K562 (cell line): ENCODE measurements around the gene PSAP. TPM values are rescaled to one million over a fixed set of nuclear protein-coding genes. Genes with fewer than 3 reads are reported as not detected.

Experiments used
- ARID1B ChIP-seq: fragments of 450-650 bp; IDR thresholded peaks from 2 replicates; pipeline ENCODE4 v1.6.1; 2016; ENCODE audit warnings: antibody characterized with exemption, mild to moderate bottlenecking, inconsistent platforms
- ETV1 ChIP-seq: fragments of 450-650 bp; conservative IDR thresholded peaks from 2 replicates; pipeline ENCODE4 v1.6.1; 2016; ENCODE audit warnings: missing genetic modification characterization, control low read depth, low read depth, missing compliant biosample characterization
- KLF1 ChIP-seq: fragments of 450-650 bp; IDR thresholded peaks from 2 replicates; pipeline ENCODE4 v1.6.1; 2016; ENCODE audit warnings: missing genetic modification characterization, missing compliant biosample characterization
- KLF6 ChIP-seq: fragments of 250-450 bp; sonication (Bioruptor Pico); IDR thresholded peaks from 2 replicates; pipeline ENCODE4 v1.4.0; 2020; ENCODE audit warnings: mild to moderate bottlenecking, moderate library complexity, borderline replicate concordance
- NFIC ChIP-seq: fragments of 450-650 bp; IDR thresholded peaks from 2 replicates; pipeline ENCODE4 v1.6.1; 2017; ENCODE audit warnings: mild to moderate bottlenecking, inconsistent platforms
- POLR2B ChIP-seq: fragments of 450-650 bp; IDR thresholded peaks from 2 replicates; pipeline ENCODE4 v1.6.1; 2018; ENCODE audit warnings: low read depth; ENCODE audit not compliant: partially characterized antibody
- PYGO2 ChIP-seq: fragments of 450-650 bp; IDR thresholded peaks from 2 replicates; pipeline ENCODE4 v1.6.1; 2016; ENCODE audit warnings: mild to moderate bottlenecking, missing genetic modification characterization, moderate library complexity, missing compliant biosample characterization
- U2AF1 ChIP-seq: fragments of 200-400 bp; formaldehyde crosslinking; optimal IDR thresholded peaks from 2 replicates; pipeline ENCODE3; 2017; ENCODE audit warnings: mild to moderate bottlenecking, low read depth, low read length, moderate library complexity
- YY1 ChIP-seq, 3 experiments: IDR thresholded peaks; 2 replicates each; pipeline ENCODE4 v1.6.1; 2011; ENCODE audit warnings: low read length in 2 of 3, mild to moderate bottlenecking in 2 of 3, moderate library complexity in 2 of 3, borderline replicate concordance in 1 of 3, control low read depth in 1 of 3, low read depth in 1 of 3; ENCODE audit not compliant: insufficient read depth in 3 of 3, insufficient replicate concordance in 2 of 3, control insufficient read depth in 1 of 3, insufficient read length in 1 of 3; ENCODE audit errors: extremely low read depth in 1 of 3
- polyA plus RNA-seq, 8 experiments: library from polyadenylated mRNA; depleted of rRNA in 4 of 8; stranded (reverse) in 5 of 8; unstranded in 3 of 8; fragments of >200 nt; fragmentation: Nextera tagmentation in 2 of 8; fragmentation: Illumina TruSeq in 1 of 8; extraction: Ambion mirVana in 2 of 8; extraction: Trizol in 1 of 8; gene quantifications; 2 replicates each; pipeline versions ENCODE4 v1.2.1 to v1.2.3, GENCODE V29; 2011 to 2014; ENCODE audit warnings: inconsistent platforms in 1 of 8, missing spikeins in 1 of 8
- total RNA-seq, 7 experiments: library from RNA; depleted of rRNA in 6 of 7; stranded (reverse); fragments of >200 nt in 6 of 7; fragmentation: Illumina TruSeq in 2 of 7; extraction: Trizol in 2 of 7; gene quantifications; 2 replicates each; pipeline versions ENCODE4 v1.2.1 to v1.2.3, GENCODE V29; 2011 to 2021; ENCODE audit warnings: low replicate concordance in 1 of 7
- TF ChIP-seq, protein P1 (sequence below): fragments of 450-650 bp; IDR thresholded peaks from 2 replicates; pipeline ENCODE4 v1.6.1; 2018; ENCODE audit warnings: mild to moderate bottlenecking, low read depth; ENCODE audit not compliant: partially characterized antibody
- TF ChIP-seq, protein P2 (sequence below): IDR thresholded peaks from 2 replicates; pipeline ENCODE4 v1.6.1; 2014; ENCODE audit warnings: antibody characterized with exemption
- TF ChIP-seq, protein P3 (sequence below): fragments of 200-600 bp; sonication (generic); IDR thresholded peaks from one replicate; pipeline ENCODE4 v1.6.1; 2012; ENCODE audit warnings: mild to moderate bottlenecking, low read depth, low read length, inconsistent platforms

Gene PSAP
- total and polyA plus RNA-seq, 9 of the 15 experiments (the other 6 are each of a cell fraction or from before 2014, with no cell fraction given): 245 to 700 (median 429) TPM

DNA sequence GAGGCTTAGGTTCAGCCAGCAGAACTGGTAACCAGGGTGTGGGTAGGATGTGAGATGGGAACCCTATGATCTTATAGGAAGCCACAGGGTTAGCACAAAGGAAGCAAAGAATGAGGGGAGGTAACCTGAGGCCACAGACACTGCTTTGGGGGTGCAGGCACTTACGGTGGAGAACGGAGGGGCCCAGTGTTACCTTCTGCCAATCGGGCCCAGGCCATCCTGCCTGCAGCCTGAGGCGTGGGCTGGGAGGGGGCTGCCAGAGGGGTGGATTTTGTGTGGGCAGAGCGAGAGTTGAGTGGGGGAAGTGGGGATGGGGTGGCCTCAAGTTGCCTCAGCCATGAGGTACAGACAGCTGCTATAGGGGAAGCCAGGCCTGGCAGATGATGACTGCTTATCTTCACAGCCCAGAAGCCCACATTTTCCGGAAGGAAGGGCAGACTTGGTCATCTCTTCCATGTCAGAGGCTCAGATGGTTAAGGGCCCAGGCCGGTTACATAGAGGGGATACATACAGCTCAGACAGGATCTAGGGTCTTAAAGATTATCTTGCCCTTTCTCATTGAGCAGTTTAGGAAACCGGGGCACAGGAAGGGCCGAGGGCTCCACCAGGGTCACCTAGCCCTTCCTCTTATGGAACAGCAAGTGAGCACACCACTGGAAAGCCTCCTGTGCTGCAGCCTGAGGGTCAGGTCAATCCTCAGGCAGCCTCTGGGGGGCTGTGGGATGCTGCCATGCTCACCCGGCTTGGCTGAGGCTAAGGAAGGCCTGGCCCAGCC is 53.3 kb downstream of the PSAP start (continued):
- TF ChIP-seq, protein P1, sequence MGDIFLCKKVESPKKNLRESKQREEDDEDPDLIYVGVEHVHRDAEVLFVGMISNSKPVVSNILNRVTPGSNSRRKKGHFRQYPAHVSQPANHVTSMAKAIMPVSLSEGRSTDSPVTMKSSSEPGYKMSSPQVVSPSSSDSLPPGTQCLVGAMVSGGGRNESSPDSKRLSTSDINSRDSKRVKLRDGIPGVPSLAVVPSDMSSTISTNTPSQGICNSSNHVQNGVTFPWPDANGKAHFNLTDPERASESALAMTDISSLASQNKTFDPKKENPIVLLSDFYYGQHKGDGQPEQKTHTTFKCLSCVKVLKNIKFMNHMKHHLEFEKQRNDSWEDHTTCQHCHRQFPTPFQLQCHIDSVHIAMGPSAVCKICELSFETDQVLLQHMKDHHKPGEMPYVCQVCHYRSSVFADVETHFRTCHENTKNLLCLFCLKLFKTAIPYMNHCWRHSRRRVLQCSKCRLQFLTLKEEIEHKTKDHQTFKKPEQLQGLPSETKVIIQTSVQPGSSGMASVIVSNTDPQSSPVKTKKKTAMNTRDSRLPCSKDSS: no peak
- TF ChIP-seq KLF6 (CRISPR knock-in tag): no peak
- TF ChIP-seq ARID1B: peak; percentile 96
- TF ChIP-seq NFIC: peak; percentile 87
- peak; percentile 97 for TF ChIP-seq ETV1 (tag)
- TF ChIP-seq POLR2B: no peak
- TF ChIP-seq PYGO2 (tag): no peak
- TF ChIP-seq, protein P2, sequence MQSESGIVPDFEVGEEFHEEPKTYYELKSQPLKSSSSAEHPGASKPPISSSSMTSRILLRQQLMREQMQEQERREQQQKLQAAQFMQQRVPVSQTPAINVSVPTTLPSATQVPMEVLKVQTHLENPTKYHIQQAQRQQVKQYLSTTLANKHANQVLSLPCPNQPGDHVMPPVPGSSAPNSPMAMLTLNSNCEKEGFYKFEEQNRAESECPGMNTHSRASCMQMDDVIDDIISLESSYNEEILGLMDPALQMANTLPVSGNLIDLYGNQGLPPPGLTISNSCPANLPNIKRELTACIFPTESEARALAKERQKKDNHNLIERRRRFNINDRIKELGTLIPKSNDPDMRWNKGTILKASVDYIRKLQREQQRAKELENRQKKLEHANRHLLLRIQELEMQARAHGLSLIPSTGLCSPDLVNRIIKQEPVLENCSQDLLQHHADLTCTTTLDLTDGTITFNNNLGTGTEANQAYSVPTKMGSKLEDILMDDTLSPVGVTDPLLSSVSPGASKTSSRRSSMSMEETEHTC: 0 out of 2 replicates have a peak, but pooled peaks have one; percentile 48
- TF ChIP-seq, protein P3, sequence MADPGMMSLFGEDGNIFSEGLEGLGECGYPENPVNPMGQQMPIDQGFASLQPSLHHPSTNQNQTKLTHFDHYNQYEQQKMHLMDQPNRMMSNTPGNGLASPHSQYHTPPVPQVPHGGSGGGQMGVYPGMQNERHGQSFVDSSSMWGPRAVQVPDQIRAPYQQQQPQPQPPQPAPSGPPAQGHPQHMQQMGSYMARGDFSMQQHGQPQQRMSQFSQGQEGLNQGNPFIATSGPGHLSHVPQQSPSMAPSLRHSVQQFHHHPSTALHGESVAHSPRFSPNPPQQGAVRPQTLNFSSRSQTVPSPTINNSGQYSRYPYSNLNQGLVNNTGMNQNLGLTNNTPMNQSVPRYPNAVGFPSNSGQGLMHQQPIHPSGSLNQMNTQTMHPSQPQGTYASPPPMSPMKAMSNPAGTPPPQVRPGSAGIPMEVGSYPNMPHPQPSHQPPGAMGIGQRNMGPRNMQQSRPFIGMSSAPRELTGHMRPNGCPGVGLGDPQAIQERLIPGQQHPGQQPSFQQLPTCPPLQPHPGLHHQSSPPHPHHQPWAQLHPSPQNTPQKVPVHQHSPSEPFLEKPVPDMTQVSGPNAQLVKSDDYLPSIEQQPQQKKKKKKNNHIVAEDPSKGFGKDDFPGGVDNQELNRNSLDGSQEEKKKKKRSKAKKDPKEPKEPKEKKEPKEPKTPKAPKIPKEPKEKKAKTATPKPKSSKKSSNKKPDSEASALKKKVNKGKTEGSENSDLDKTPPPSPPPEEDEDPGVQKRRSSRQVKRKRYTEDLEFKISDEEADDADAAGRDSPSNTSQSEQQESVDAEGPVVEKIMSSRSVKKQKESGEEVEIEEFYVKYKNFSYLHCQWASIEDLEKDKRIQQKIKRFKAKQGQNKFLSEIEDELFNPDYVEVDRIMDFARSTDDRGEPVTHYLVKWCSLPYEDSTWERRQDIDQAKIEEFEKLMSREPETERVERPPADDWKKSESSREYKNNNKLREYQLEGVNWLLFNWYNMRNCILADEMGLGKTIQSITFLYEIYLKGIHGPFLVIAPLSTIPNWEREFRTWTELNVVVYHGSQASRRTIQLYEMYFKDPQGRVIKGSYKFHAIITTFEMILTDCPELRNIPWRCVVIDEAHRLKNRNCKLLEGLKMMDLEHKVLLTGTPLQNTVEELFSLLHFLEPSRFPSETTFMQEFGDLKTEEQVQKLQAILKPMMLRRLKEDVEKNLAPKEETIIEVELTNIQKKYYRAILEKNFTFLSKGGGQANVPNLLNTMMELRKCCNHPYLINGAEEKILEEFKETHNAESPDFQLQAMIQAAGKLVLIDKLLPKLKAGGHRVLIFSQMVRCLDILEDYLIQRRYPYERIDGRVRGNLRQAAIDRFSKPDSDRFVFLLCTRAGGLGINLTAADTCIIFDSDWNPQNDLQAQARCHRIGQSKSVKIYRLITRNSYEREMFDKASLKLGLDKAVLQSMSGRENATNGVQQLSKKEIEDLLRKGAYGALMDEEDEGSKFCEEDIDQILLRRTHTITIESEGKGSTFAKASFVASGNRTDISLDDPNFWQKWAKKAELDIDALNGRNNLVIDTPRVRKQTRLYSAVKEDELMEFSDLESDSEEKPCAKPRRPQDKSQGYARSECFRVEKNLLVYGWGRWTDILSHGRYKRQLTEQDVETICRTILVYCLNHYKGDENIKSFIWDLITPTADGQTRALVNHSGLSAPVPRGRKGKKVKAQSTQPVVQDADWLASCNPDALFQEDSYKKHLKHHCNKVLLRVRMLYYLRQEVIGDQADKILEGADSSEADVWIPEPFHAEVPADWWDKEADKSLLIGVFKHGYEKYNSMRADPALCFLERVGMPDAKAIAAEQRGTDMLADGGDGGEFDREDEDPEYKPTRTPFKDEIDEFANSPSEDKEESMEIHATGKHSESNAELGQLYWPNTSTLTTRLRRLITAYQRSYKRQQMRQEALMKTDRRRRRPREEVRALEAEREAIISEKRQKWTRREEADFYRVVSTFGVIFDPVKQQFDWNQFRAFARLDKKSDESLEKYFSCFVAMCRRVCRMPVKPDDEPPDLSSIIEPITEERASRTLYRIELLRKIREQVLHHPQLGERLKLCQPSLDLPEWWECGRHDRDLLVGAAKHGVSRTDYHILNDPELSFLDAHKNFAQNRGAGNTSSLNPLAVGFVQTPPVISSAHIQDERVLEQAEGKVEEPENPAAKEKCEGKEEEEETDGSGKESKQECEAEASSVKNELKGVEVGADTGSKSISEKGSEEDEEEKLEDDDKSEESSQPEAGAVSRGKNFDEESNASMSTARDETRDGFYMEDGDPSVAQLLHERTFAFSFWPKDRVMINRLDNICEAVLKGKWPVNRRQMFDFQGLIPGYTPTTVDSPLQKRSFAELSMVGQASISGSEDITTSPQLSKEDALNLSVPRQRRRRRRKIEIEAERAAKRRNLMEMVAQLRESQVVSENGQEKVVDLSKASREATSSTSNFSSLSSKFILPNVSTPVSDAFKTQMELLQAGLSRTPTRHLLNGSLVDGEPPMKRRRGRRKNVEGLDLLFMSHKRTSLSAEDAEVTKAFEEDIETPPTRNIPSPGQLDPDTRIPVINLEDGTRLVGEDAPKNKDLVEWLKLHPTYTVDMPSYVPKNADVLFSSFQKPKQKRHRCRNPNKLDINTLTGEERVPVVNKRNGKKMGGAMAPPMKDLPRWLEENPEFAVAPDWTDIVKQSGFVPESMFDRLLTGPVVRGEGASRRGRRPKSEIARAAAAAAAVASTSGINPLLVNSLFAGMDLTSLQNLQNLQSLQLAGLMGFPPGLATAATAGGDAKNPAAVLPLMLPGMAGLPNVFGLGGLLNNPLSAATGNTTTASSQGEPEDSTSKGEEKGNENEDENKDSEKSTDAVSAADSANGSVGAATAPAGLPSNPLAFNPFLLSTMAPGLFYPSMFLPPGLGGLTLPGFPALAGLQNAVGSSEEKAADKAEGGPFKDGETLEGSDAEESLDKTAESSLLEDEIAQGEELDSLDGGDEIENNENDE: no peak
- peak in 1 of 3 experiments; percentile 53 for TF ChIP-seq YY1 (IDR thresholded peaks at IDR 0.05; ENCODE audit: borderline replicate concordance in 1 of 3, control insufficient read depth in 1 of 3, extremely low read depth in 1 of 3, insufficient read depth in 3 of 3, insufficient read length in 1 of 3, insufficient replicate concordance in 2 of 3, low read depth in 1 of 3, low read length in 2 of 3)
- no peak for TF ChIP-seq KLF1
- TF ChIP-seq U2AF1: no peak
